Smooth muscle cell (in vitro differentiated cells): ENCODE results near the gene ANXA1. TPM values are rescaled to one million over a fixed set of nuclear protein-coding genes. Genes with fewer than 3 reads are reported as not detected.
A peak's percentile ranks its signal among the peaks of the same experiment; 100 is the strongest.

ENCODE experiments used
- DNase-seq: peaks from one replicate; lab custom pipeline; 2025; ENCODE audit not compliant: unreplicated experiment; lab: John Stamatoyannopoulos, UW
- H2AFZ ChIP-seq: fragments of 200-600 bp; sonication (generic); 2 replicates; pipeline ENCODE4 v1.6.0; 2016; ENCODE audit warnings: antibody characterized with exemption, low read depth, mild to moderate bottlenecking
- H3F3A ChIP-seq: fragments of 200-600 bp; sonication (generic); 2 replicates; pipeline ENCODE4 v1.6.0; 2017; ENCODE audit warnings: antibody characterized with exemption, low read depth
- H3K27ac ChIP-seq: fragments of 200-600 bp; sonication (generic); 2 replicates; pipeline ENCODE4 v1.5.1; 2016; ENCODE audit warnings: low read depth, mild to moderate bottlenecking
- H3K27me3 ChIP-seq: fragments of 200-600 bp; sonication (generic); 2 replicates; pipeline ENCODE4 v1.6.1; 2016; ENCODE audit warnings: low read depth, mild to moderate bottlenecking
- H3K36me3 ChIP-seq: fragments of 200-600 bp; sonication (generic); 2 replicates; pipeline ENCODE4 v1.5.1; 2016; ENCODE audit warnings: low read depth
- H3K4me1 ChIP-seq: fragments of 200-600 bp; sonication (generic); 2 replicates; pipeline ENCODE4 v1.5.1; 2016; ENCODE audit warnings: low read depth
- H3K4me2 ChIP-seq: fragments of 200-600 bp; sonication (generic); 2 replicates; pipeline ENCODE4 v1.6.0; 2016; ENCODE audit warnings: mild to moderate bottlenecking
- H3K4me3 ChIP-seq: fragments of 200-600 bp; sonication (generic); 2 replicates; pipeline ENCODE4 v1.5.1; 2016; ENCODE audit warnings: mild to moderate bottlenecking
- H3K79me2 ChIP-seq: fragments of 200-600 bp; sonication (generic); 2 replicates; pipeline ENCODE4 v1.6.0; 2016; ENCODE audit warnings: low read depth, mild to moderate bottlenecking
- H3K9ac ChIP-seq: fragments of 200-600 bp; sonication (generic); 2 replicates; pipeline ENCODE4 v1.6.0; 2016; ENCODE audit warnings: low read depth
- H3K9me3 ChIP-seq: fragments of 200-600 bp; sonication (generic); replicated peaks from 2 replicates; pipeline ENCODE4 v1.5.1; 2016; ENCODE audit warnings: low read depth
- H4K20me1 ChIP-seq: fragments of 200-600 bp; sonication (generic); 2 replicates; pipeline ENCODE4 v1.6.0; 2016; ENCODE audit warnings: low read depth
- CTCF ChIP-seq: fragments of 200-600 bp; sonication (generic); IDR thresholded peaks from 2 replicates; pipeline ENCODE4 v1.5.1; 2017; ENCODE audit warnings: borderline replicate concordance, mild to moderate bottlenecking, antibody characterized with exemption; ENCODE audit not compliant: insufficient read depth, poor library complexity, severe bottlenecking
- WGBS: methylation state at CpG from one replicate; pipeline ENCODE4 v1.1.7; 2016; ENCODE audit warnings: low lambda C conversion rate; 5-methylcytosine and 5-hydroxymethylcytosine counted together
- polyA plus RNA-seq: library from polyadenylated mRNA; unstranded; fragments of >200 nt; fragmentation: Nextera tagmentation; extraction: Ambion mirVana; gene quantifications from 2 replicates; pipeline ENCODE4 v1.2.1, GENCODE V29; 2016
- total RNA-seq: library from RNA; depleted of rRNA; stranded (reverse); fragments of >200 nt; gene quantifications from 2 replicates; pipeline ENCODE4 v1.2.3, GENCODE V29; 2014

The ANXA1 gene
- total and polyA plus RNA-seq, 2 experiments from 2014 or later, result 266 to 967 TPM

DNA sequence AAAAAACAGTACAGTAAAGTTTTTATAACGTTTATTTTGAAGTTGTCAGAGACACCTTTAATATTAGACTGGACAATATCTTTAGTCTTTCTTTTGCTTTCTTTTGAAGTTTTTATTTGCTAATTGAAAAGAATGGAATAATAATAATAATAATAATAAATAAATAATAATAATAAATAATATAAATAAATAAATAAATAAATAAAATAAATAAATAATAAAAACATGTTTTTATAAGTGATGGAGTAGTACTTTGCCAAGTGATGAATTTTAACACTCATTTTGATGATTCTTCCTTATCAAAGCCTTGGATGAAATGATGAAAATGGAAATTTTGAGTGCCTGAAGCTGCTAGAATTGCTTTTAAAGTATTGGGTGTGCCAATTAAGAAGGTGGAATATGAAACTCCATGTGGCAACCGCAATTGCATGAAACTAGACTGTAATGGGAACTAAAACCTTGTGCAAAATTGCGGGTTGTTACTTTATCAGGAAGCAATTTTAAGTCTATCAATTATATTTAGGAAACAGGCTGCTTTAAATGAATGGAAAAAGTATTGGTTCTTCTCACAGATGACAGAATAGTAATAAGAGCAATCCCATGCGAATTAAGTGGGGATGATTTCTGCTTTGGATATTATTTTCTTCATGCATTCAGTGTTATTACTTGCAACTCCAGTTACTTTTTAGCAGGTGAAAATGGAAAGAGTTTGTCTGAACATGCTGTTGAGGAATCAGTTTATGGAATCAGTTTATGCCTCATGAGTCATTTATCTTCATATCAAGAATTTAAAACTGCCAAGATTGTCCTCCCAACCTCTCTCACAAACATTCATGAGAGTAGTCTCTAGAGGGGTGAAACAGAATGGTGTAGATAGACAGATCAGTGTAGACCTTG, 4.6 kb downstream of the ANXA1 start:
- no peaks in the 10 kb centered on the region for H3K9me3 ChIP-seq
- 92% methylated on average over 4 of the region's 4 CpGs for WGBS
- no peak overlapping the region for H3K4me3 ChIP-seq
- H3K36me3 ChIP-seq, result peaks cover 19% of the 10 kb centered on the region
- no peaks in the 10 kb centered on the region for H3K27me3 ChIP-seq
- H4K20me1 ChIP-seq, result peaks cover 82% of the 10 kb centered on the region
- TF ChIP-seq CTCF, result no peak
- peaks cover 18% of the 10 kb centered on the region for H3K4me1 ChIP-seq
- H3F3A ChIP-seq, result peaks cover 11% of the 10 kb centered on the region
- DNase-seq, result no peak
- peak overlapping the region; percentile 32 for H3K27ac ChIP-seq
- H3K79me2 ChIP-seq, result peaks cover 62% of the 10 kb centered on the region
- peak overlapping the region; percentile 96 for H3K4me2 ChIP-seq
- H3K9ac ChIP-seq, result no peak overlapping the region
- H2AFZ ChIP-seq, result no peak overlapping the region

- peaks cover 26% of the 10 kb centered on the region for H3K36me3 ChIP-seq
Measured at GRCh38 chr9:73156865-73157187, 5.2 kb downstream of the ANXA1 start.

GRCh38 chr9:73157811-73158210, 6.1 kb downstream of the ANXA1 start:
- Histone ChIP-seq H3K36me3 (peaks cover 35% of the 10 kb centered on the region), H3K4me2 (no peak overlapping the region), H3K27me3 (no peaks in the 10 kb centered on the region), H3K4me3 (no peak overlapping the region), H3K79me2 (peaks cover 55% of the 10 kb centered on the region), H3K9me3 (no peaks in the 10 kb centered on the region), H3K27ac (peak overlapping the region; percentile 28), H3K9ac (no peak overlapping the region), H3F3A (no peaks in the 10 kb centered on the region), H3K4me1 (peaks cover 18% of the 10 kb centered on the region), H2AFZ (no peak overlapping the region), H4K20me1 (peaks cover 93% of the 10 kb centered on the region)
- no peak for DNase-seq
- no peak for TF ChIP-seq CTCF
- 91% methylated on average over 2 of the region's 2 CpGs for WGBS

More at GRCh38 chr9:73156865-73157187, 5.2 kb downstream of the ANXA1 start:
- peak overlapping the region; percentile 32 for H3K27ac ChIP-seq
- H3K4me1 ChIP-seq, result peaks cover 18% of the 10 kb centered on the region
- no peaks in the 10 kb centered on the region for H3K27me3 ChIP-seq
- peaks cover 5% of the 10 kb centered on the region for H3F3A ChIP-seq
- no peak for TF ChIP-seq CTCF
- H3K4me3 ChIP-seq, result no peak overlapping the region
- peak overlapping the region; percentile 42 for H3K4me2 ChIP-seq
- H3K9me3 ChIP-seq, result no peaks in the 10 kb centered on the region
- H3K9ac ChIP-seq, result no peak overlapping the region
- DNase-seq, result no peak
- peaks cover 88% of the 10 kb centered on the region for H4K20me1 ChIP-seq
- H2AFZ ChIP-seq, result no peak overlapping the region
- peaks cover 59% of the 10 kb centered on the region for H3K79me2 ChIP-seq

- Histone ChIP-seq H3K79me2 (peaks cover 46% of the 10 kb centered on the region), H2AFZ (no peak overlapping the region), H3K4me2 (no peak overlapping the region), H3K36me3 (peaks cover 43% of the 10 kb centered on the region), H3K27me3 (no peaks in the 10 kb centered on the region), H4K20me1 (peaks cover 85% of the 10 kb centered on the region), H3F3A (peaks cover 4% of the 10 kb centered on the region), H3K4me3 (no peak overlapping the region), H3K9ac (no peak overlapping the region), H3K4me1 (peaks cover 12% of the 10 kb centered on the region), H3K27ac (no peak overlapping the region), H3K9me3 (no peaks in the 10 kb centered on the region)
- WGBS, result 91% methylated on average over 6 of the region's 6 CpGs
- DNase-seq, result no peak
- no peak for TF ChIP-seq CTCF
Measured at GRCh38 chr9:73158723-73159122, 7.1 kb downstream of the ANXA1 start.
